HepG2 (cell line): ENCODE data around the gene NSD1. TPM values are rescaled to one million over a fixed set of nuclear protein-coding genes. Genes with fewer than 3 reads are reported as not detected.

Experiments used
- ATAC-seq: fragments of 200-7000 bp; cut with Tn5 transposase; 3 replicates; pipeline ENCODE4 v1.9.1; 2020; ENCODE audit warnings: mild to moderate bottlenecking, moderate library complexity
- BruUV-seq: library from RNA; stranded (reverse); fragments of 400-500 nt; replicated peaks from 2 replicates; lab custom pipeline; 2021; lab: Mats Ljungman, UMichigan
- CTCF ChIA-PET: fragments of 300-600 bp; formaldehyde crosslinking; extraction: SDS; loops from one replicate; lab custom pipeline; 2021; ENCODE audit warnings: low total read pairs, inconsistent platforms, low intra/inter-chr PET ratio; lab: Yijun Ruan, JAX
- POLR2A ChIA-PET: fragments of 350-600 bp; sonication (Branson Sonifier 250); formaldehyde crosslinking; loops from one replicate; lab custom pipeline; 2020; ENCODE audit warnings: antibody characterized with exemption, inconsistent platforms; lab: Yijun Ruan, JAX
- DNase-seq: peaks from one replicate; pipeline ENCODE4 v3.0.0-alpha.2; 2015; ENCODE audit warnings: low spot score
- FAIRE-seq: peaks from 3 replicates; lab custom pipeline; 2011; peaks lifted over from hg19 to GRCh38; lab: Jason Lieb, UNC
- H2AFZ ChIP-seq: one replicate; pipeline ENCODE4 v1.6.1; 2011; ENCODE audit warnings: low read length, inconsistent platforms
- H3K27ac ChIP-seq: fragments of 300-600 bp; 3 replicates; pipeline ENCODE4 v1.8.0; 2011; ENCODE audit warnings: mixed run types, mild to moderate bottlenecking, mixed read lengths, low read length, inconsistent platforms; ENCODE audit not compliant: insufficient read depth; ENCODE audit errors: extremely low read length
- H3K27me3 ChIP-seq, 2 experiments: fragments of 200-600 bp in 1 of 2; 2 replicates in 1 of 2; 3 replicates in 1 of 2; pipeline versions ENCODE4 v1.6.0 to v1.8.0; 2011; ENCODE audit warnings: low read length in 2 of 2, mild to moderate bottlenecking in 2 of 2, moderate library complexity in 2 of 2, inconsistent platforms in 1 of 2; ENCODE audit not compliant: insufficient read depth in 2 of 2, control insufficient read depth in 1 of 2
- H3K36me3 ChIP-seq, 2 experiments: fragments of 200-600 bp in 1 of 2; replicated peaks in 1 of 2; 2 replicates in 1 of 2; 3 replicates in 1 of 2; pipeline versions ENCODE4 v1.5.1 to v1.8.0; 2011; ENCODE audit warnings: low read length in 2 of 2, inconsistent platforms in 1 of 2; ENCODE audit not compliant: insufficient read depth in 2 of 2, control insufficient read depth in 1 of 2
- H3K4me1 ChIP-seq: 2 replicates; pipeline ENCODE4 v1.5.1; 2012; ENCODE audit warnings: low read length, inconsistent platforms; ENCODE audit not compliant: insufficient read depth
- H3K4me2 ChIP-seq: 2 replicates; pipeline ENCODE4 v1.6.0; 2011; ENCODE audit warnings: low read depth, low read length, inconsistent platforms
- H3K4me3 ChIP-seq, 3 experiments: fragments of 200-600 bp in 1 of 3; sonication (generic), shearing (Covaris generic) in 1 of 3; replicated peaks in 1 of 3; 2 replicates each; pipeline ENCODE4 v1.5.1; 2011 to 2016; ENCODE audit warnings: low read length in 3 of 3, inconsistent platforms in 2 of 3, low read depth in 2 of 3, mild to moderate bottlenecking in 2 of 3, control low read depth in 1 of 3, mixed read lengths in 1 of 3; ENCODE audit not compliant: insufficient read depth in 1 of 3
- H3K79me2 ChIP-seq: one replicate; pipeline ENCODE4 v1.6.1; 2011; ENCODE audit warnings: low read length, inconsistent platforms; ENCODE audit not compliant: insufficient read depth
- H3K9ac ChIP-seq: 2 replicates; pipeline ENCODE4 v1.6.0; 2011; ENCODE audit warnings: mild to moderate bottlenecking, low read depth, low read length, inconsistent platforms; ENCODE audit not compliant: insufficient read depth
- H3K9me3 ChIP-seq: 2 replicates; pipeline ENCODE4 v1.5.1; 2012; ENCODE audit warnings: mild to moderate bottlenecking, low read length
- H4K20me1 ChIP-seq: 2 replicates; pipeline ENCODE4 v1.6.0; 2011; ENCODE audit warnings: inconsistent platforms, mild to moderate bottlenecking, low read length, moderate library complexity; ENCODE audit not compliant: insufficient read depth
- ATF6 ChIP-seq: sonication (generic); formaldehyde crosslinking; conservative IDR thresholded peaks from 2 replicates; pipeline ENCODE4 v1.4.0; 2020; ENCODE audit warnings: missing genetic modification reagents
- ETV6 ChIP-seq: sonication (generic); formaldehyde crosslinking; conservative IDR thresholded peaks from 2 replicates; pipeline ENCODE4 v1.4.0; 2020; ENCODE audit warnings: missing genetic modification reagents
- FOXA1 ChIP-seq, 2 experiments: fragments of 450-650 bp in 1 of 2; sonication (generic) in 1 of 2; formaldehyde crosslinking in 1 of 2; IDR thresholded peaks; 2 replicates each; pipeline versions ENCODE4 v1.4.0 to v1.6.1; 2016 to 2020; ENCODE audit warnings: missing genetic modification reagents in 1 of 2
- JUNB ChIP-seq: sonication (generic); formaldehyde crosslinking; IDR thresholded peaks from 2 replicates; pipeline ENCODE4 v1.8.0; 2022; ENCODE audit warnings: missing genetic modification reagents, mild to moderate bottlenecking, borderline replicate concordance
- KAT8 ChIP-seq: IDR thresholded peaks from 2 replicates; pipeline ENCODE4 v1.6.1; 2016; ENCODE audit warnings: missing genetic modification reagents, missing compliant biosample characterization
- ONECUT2 ChIP-seq: sonication (generic); formaldehyde crosslinking; IDR thresholded peaks from 2 replicates; pipeline ENCODE4 v1.4.0; 2020; ENCODE audit warnings: missing genetic modification reagents
- YEATS2 ChIP-seq: sonication (generic); formaldehyde crosslinking; IDR thresholded peaks from 2 replicates; pipeline ENCODE4 v1.4.0; 2020; ENCODE audit warnings: missing genetic modification reagents, borderline replicate concordance
- ZNF124 ChIP-seq: sonication (generic); formaldehyde crosslinking; IDR thresholded peaks from 2 replicates; pipeline ENCODE4 v1.4.0; 2020; ENCODE audit warnings: missing genetic modification reagents
- ZNF256 ChIP-seq: sonication (generic); formaldehyde crosslinking; conservative IDR thresholded peaks from 2 replicates; pipeline ENCODE4 v1.4.0; 2020; ENCODE audit warnings: missing genetic modification reagents
- ZNF407 ChIP-seq: sonication (generic); formaldehyde crosslinking; IDR thresholded peaks from one replicate; pipeline ENCODE4 v1.5.1; 2020; ENCODE audit warnings: mild to moderate bottlenecking, missing genetic modification reagents; ENCODE audit errors: not compliant biosample characterization
- ZNF670 ChIP-seq: sonication (generic); formaldehyde crosslinking; IDR thresholded peaks from 2 replicates; pipeline ENCODE4 v1.8.0; 2022; ENCODE audit warnings: mild to moderate bottlenecking, missing genetic modification reagents, borderline replicate concordance
- WGBS: methylation state at CpG from one replicate; pipeline ENCODE4 v1.1.6; 2017; ENCODE audit warnings: low lambda C conversion rate; 5-methylcytosine and 5-hydroxymethylcytosine counted together
- in situ Hi-C: cut with HindIII; loops from 2 replicates; pipeline ENCODE4 v1.10.0; 2017; ENCODE audit warnings: low pct_unique_long_range_greater_than_20kb; ENCODE audit not compliant: extremely low pct_ligation_motif_present
- intact Hi-C: fragments of 100-400 bp; cut with micrococcal nuclease; formaldehyde crosslinking; loops from one replicate; pipeline ENCODE4 v1.10.0; 2022; ENCODE audit not compliant: unreplicated experiment
- polyA plus RNA-seq, 8 experiments: library from polyadenylated mRNA; depleted of rRNA in 3 of 8; stranded (reverse) in 7 of 8; unstranded in 1 of 8; fragments of >200 nt; fragmentation: Illumina TruSeq in 4 of 8; extraction: Trizol in 4 of 8; gene quantifications; 2 replicates each; pipeline versions ENCODE4 v1.2.1 to v1.2.3, GENCODE V29; 2011 to 2016; ENCODE audit warnings: low read depth in 4 of 8, missing spikeins in 1 of 8, mixed read lengths in 1 of 8; ENCODE audit not compliant: insufficient read depth in 1 of 8
- total RNA-seq, 5 experiments: library from RNA; depleted of rRNA; stranded (reverse); fragments of >200 nt; fragmentation: Illumina TruSeq; extraction: Trizol; gene quantifications; 2 replicates each; pipeline ENCODE4 v1.2.3, GENCODE V29; 2016; ENCODE audit warnings: low read depth in 1 of 5
- TF ChIP-seq, protein P1 (sequence below): sonication (generic); formaldehyde crosslinking; IDR thresholded peaks from 2 replicates; pipeline ENCODE4 v1.5.0; 2020; ENCODE audit warnings: missing genetic modification reagents, mild to moderate bottlenecking, borderline replicate concordance

Gene NSD1
- total and polyA plus RNA-seq, 2 of the 13 experiments (the other 11 are each of a cell fraction or from before 2014, with no cell fraction given): 0.01 to 0.09 TPM

- TF ChIP-seq ZNF407 (CRISPR knock-in tag): no peak
- TF ChIP-seq ZNF256 (CRISPR knock-in tag): no peak
Measured at GRCh38 chr5:177295924-177296323, 162.4 kb downstream of the NSD1 start (continued).

GRCh38 chr5:177296581-177296980, 163.0 kb downstream of the NSD1 start:
- H3K79me2 ChIP-seq: no peaks in the 10 kb centered on the region
- in situ Hi-C loops (no loop called here), intact Hi-C loops (no loop called here)
- no peaks in the 10 kb centered on the region for H4K20me1 ChIP-seq
- no peak overlapping the region for H3K4me3 ChIP-seq
- peaks cover 9% of the 10 kb centered on the region for H3K4me1 ChIP-seq
- no peak for FAIRE-seq
- no peak overlapping the region for H3K27ac ChIP-seq
- no peak overlapping the region for H3K9ac ChIP-seq
- ATAC-seq: no peak; the same call in 2 of the 3 replicates
- no peaks in the 10 kb centered on the region for H3K9me3 ChIP-seq
- peaks cover 0 to 6% of the 10 kb centered on the region in 2 experiments; a peak in 3 of 5 replicates for H3K36me3 ChIP-seq
- no peak for DNase-seq
- peaks cover 1 to 10% of the 10 kb centered on the region in 2 experiments; a peak in 2 of 5 replicates for H3K27me3 ChIP-seq
- 47% methylated on average over 4 of the region's 4 CpGs for WGBS
- ChIA-PET CTCF (no interaction called here), POLR2A (no interaction called here)
- no peak overlapping the region for H3K4me2 ChIP-seq
- no TSS peak for BruUV-seq
- H2AFZ ChIP-seq: no peak overlapping the region
- TF ChIP-seq ZNF124 (CRISPR knock-in tag) (no peak), JUNB (CRISPR knock-in tag) (no peak), YEATS2 (CRISPR knock-in tag) (no peak), ONECUT2 (CRISPR knock-in tag) (no peak), KAT8 (CRISPR knock-in tag) (no peak), ETV6 (CRISPR knock-in tag) (no peak), ATF6 (no peak), FOXA1 (IDR thresholded peaks at IDR 0.05) (no peak), FOXA1 (CRISPR knock-in tag; IDR thresholded peaks at IDR 0.05) (no peak), ZNF670 (CRISPR knock-in tag) (no peak)
- TF ChIP-seq, protein P1, sequence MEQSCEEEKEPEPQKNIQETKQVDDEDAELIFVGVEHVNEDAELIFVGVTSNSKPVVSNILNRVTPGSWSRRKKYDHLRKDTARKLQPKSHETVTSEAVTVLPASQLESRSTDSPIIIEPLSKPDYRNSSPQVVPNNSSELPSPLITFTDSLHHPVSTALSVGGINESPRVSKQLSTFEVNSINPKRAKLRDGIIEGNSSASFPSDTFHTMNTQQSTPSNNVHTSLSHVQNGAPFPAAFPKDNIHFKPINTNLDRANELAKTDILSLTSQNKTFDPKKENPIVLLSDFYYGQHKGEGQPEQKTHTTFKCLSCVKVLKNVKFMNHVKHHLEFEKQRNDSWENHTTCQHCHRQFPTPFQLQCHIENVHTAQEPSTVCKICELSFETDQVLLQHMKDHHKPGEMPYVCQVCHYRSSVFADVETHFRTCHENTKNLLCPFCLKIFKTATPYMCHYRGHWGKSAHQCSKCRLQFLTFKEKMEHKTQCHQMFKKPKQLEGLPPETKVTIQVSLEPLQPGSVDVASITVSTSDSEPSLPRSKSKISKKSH (CRISPR knock-in tag): no peak
